Esophagus muscularis mucosa (tissue), 4 donors: ENCODE measurements around the gene C14orf180. TPM values are rescaled to one million over a fixed set of nuclear protein-coding genes. Genes with fewer than 3 reads are reported as not detected.

Source experiments
- DNase-seq: peaks from one replicate; pipeline ENCODE4 v3.0.0-alpha.2; 2017; ENCODE audit errors: extremely low spot score
- H3K27ac ChIP-seq, 4 donors: fragments of 200-600 bp; sonication (generic); replicated peaks in 1 of 4; 1 replicate in 3 of 4; 2 replicates in 1 of 4; pipeline ENCODE4 v1.5.1; 2016 to 2019; ENCODE audit warnings: mild to moderate bottlenecking in 1 of 4
- H3K27me3 ChIP-seq, 4 donors: fragments of 200-600 bp; sonication (generic); one replicate each; pipeline versions ENCODE4 v1.5.1 to v1.6.0; 2016 to 2019
- H3K36me3 ChIP-seq, 4 donors: fragments of 200-600 bp; sonication (generic); one replicate each; pipeline ENCODE4 v1.5.1; 2016 to 2019
- H3K4me1 ChIP-seq, 4 donors: fragments of 200-600 bp; sonication (generic); one replicate each; pipeline ENCODE4 v1.5.1; 2016 to 2019
- H3K4me3 ChIP-seq, 4 donors: fragments of 200-600 bp; sonication (generic); 1 replicate in 2 of 4; 2 replicates in 2 of 4; pipeline ENCODE4 v1.5.1; 2016 to 2019; ENCODE audit warnings: mild to moderate bottlenecking in 4 of 4, moderate library complexity in 1 of 4
- H3K9me3 ChIP-seq, 4 donors: fragments of 200-600 bp; sonication (generic); 1 replicate in 3 of 4; 2 replicates in 1 of 4; pipeline ENCODE4 v1.5.1; 2016 to 2019
- EP300 ChIP-seq: sonication (generic); formaldehyde crosslinking; IDR thresholded peaks from one replicate; pipeline ENCODE4 v1.6.1; 2017; ENCODE audit warnings: antibody characterized with exemption
- POLR2A ChIP-seq: fragments of 450-650 bp; IDR thresholded peaks from one replicate; pipeline ENCODE4 v1.6.1; 2017; ENCODE audit warnings: antibody characterized with exemption, moderate library complexity, mild to moderate bottlenecking, low read depth
- POLR2AphosphoS5 ChIP-seq, 2 donors: sonication (generic); formaldehyde crosslinking; IDR thresholded peaks; one replicate each; pipeline ENCODE4 v1.6.1; 2017; ENCODE audit warnings: antibody characterized with exemption in 2 of 2
- WGBS: methylation state at CpG from one replicate; pipeline ENCODE4 v1.1.5; 2018; 5-methylcytosine and 5-hydroxymethylcytosine counted together
- intact Hi-C: fragments of 100-400 bp; cut with DNase I; formaldehyde crosslinking; loops from one replicate; pipeline ENCODE4 v1.15.1; 2023
- total RNA-seq, 4 donors: library from RNA; depleted of rRNA; stranded (reverse); fragments of >200 nt; gene quantifications; one replicate each; pipeline versions ENCODE4 v1.1.0 to v1.2.1, GENCODE V29; 2016
- TF ChIP-seq, protein P1 (sequence below), 3 experiments: fragments of 200-600 bp in 2 of 3; fragments of 450-650 bp in 1 of 3; sonication (generic) in 2 of 3; IDR thresholded peaks; one replicate each; pipeline ENCODE4 v1.5.1; 2017 to 2019; ENCODE audit warnings: antibody characterized with exemption in 3 of 3, mild to moderate bottlenecking in 2 of 3, moderate library complexity in 1 of 3

Gene C14orf180
- total RNA-seq, 4 donors from 2014 or later, result 0.42 TPM; not detected in 3

DNA sequence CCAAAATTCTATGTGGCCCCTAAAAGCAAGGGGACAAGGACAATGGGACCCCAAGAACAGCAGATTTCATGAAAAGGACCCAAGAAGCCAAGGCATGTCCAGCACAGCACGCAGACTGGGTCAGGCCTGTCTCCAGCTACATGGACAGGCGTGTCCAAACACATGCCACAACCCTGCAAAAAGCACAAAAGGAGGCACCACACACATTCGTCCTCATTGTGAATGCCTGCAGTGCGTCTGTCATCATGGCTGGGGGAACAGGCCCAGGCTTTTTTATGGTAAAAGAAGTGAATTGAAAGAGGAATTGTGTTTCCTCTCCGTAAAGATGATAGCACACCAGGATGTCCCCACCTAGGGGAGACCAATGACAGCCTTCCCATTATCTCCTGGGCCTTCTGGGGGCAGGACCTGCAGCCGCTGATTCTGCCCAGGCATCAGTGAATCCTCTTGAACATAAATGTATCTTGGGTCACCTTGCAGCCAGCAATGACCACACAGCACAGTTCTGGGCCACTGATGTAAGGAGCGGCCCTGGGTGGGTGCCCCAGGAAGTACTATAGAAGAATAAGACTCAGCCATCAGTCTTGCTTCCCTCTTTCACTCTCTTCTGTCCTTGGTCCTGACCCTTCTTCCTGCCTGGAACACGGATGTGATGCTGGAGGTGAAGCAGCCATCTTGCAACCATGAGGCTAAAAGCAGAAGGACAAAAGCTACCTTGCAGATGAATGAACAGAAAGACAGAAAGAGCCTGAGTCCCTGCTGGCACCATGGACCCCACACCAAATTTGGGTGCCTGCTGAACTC, 29.8 kb upstream of the C14orf180 start:
- no peak for DNase-seq
- Histone ChIP-seq H3K4me1 (peaks cover 0 to 8% (median 6%) of the 10 kb centered on the region in 4 donors), H3K4me3 (no peak overlapping the region), H3K9me3 (no peaks in the 10 kb centered on the region), H3K27ac (no peak overlapping the region), H3K27me3 (peaks cover 0 to 93% (median 3%) of the 10 kb centered on the region in 4 donors), H3K36me3 (no peaks in the 10 kb centered on the region)
- 85% methylated on average over 7 of the region's 8 CpGs for WGBS
- intact Hi-C loops, result no loop called here
- TF ChIP-seq POLR2AphosphoS5 (IDR thresholded peaks at IDR 0.05), result no peak

DNA sequence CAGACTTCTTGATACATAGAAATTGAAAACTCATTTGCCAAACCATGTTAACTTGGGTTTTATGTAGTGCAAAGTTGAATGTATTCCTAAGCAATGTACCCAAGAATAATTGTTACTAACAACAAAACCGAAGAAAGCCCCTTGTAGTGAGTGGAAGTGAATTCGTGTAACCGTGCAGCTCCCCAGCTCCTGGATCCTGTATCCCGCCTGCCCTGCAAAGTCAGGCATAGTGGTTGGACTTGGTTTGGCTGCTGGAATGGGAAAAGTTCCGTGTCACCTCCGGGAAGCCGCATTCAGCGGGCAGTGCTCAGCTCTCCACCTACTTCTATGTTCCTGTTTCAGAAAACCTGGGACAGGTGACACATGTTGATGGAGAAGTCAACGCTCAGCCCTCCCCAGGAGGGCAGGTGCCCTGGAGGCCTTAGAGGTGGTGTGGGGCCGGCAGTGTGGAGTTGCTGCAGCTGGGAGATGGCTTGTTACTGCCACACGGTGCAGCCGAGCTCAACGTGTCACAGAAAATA, 29.2 kb upstream of the C14orf180 start:
- Histone ChIP-seq H3K4me3 (no peak overlapping the region), H3K36me3 (no peaks in the 10 kb centered on the region), H3K9me3 (no peaks in the 10 kb centered on the region), H3K27ac (no peak overlapping the region), H3K4me1 (peaks cover 0 to 8% (median 6%) of the 10 kb centered on the region in 4 donors), H3K27me3 (peaks cover 0 to 91% (median 3%) of the 10 kb centered on the region in 4 donors)
- no peak for DNase-seq
- WGBS, result 86% methylated on average over 13 of the region's 13 CpGs
- intact Hi-C loops, result no loop called here
- TF ChIP-seq, protein P1, sequence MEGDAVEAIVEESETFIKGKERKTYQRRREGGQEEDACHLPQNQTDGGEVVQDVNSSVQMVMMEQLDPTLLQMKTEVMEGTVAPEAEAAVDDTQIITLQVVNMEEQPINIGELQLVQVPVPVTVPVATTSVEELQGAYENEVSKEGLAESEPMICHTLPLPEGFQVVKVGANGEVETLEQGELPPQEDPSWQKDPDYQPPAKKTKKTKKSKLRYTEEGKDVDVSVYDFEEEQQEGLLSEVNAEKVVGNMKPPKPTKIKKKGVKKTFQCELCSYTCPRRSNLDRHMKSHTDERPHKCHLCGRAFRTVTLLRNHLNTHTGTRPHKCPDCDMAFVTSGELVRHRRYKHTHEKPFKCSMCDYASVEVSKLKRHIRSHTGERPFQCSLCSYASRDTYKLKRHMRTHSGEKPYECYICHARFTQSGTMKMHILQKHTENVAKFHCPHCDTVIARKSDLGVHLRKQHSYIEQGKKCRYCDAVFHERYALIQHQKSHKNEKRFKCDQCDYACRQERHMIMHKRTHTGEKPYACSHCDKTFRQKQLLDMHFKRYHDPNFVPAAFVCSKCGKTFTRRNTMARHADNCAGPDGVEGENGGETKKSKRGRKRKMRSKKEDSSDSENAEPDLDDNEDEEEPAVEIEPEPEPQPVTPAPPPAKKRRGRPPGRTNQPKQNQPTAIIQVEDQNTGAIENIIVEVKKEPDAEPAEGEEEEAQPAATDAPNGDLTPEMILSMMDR (IDR thresholded peaks at IDR 0.05), result no peak
- no peak for TF ChIP-seq POLR2AphosphoS5 (IDR thresholded peaks at IDR 0.05)
- no peak for TF ChIP-seq POLR2A
- TF ChIP-seq EP300, result no peak

DNA sequence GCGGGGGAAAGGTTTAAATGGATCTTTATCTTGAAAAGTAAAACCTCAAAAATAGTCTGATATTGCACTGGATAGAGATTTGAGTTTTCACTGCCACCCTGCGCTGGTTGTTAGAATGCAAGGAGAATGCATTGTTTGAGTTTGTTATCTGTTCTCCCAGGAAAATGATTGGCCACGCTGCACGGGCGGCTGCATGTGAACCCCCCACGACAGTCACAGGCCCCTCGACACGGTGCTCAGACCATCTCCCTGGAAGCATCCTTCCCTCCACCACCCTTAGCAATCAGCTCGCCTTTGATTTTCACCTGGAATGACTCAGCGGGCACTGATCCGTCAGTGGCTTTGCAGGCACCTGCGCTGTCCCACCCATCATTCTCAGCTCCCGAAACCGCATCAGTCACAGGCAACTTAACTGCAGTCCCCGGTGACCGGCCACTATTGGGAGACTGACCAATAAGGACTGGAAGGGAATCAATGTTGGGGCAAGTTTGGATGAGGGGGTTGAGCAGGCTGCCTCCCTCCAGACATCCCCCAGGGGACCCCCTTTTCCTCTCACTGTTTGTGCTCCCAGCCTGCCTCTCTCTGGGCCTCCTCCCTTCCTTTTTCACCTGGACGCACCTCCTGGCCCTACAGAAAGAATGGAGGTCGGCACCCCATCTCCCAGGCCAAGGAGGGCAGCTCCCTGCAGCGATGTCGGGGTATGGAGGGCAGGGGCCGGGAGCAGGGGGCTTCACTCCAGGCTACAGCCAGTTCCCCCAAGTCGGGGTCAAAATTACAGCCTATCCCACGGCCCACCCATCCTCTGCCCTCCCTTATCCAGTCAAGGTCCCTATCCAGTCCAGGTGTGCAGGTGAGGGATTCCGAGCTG, 28.5 kb upstream of the C14orf180 start:
- no peak for DNase-seq
- Histone ChIP-seq H3K36me3 (no peaks in the 10 kb centered on the region), H3K27ac (no peak overlapping the region), H3K4me1 (peaks cover 0 to 3% (median 2%) of the 10 kb centered on the region in 4 donors), H3K27me3 (peaks cover 0 to 91% (median 3%) of the 10 kb centered on the region in 4 donors), H3K4me3 (no peak overlapping the region), H3K9me3 (no peaks in the 10 kb centered on the region)
- WGBS, result 84% methylated on average over 23 of the region's 24 CpGs
- TF ChIP-seq EP300 (no peak), POLR2AphosphoS5 (IDR thresholded peaks at IDR 0.05) (no peak), POLR2A (no peak)
- TF ChIP-seq, protein P1 (IDR thresholded peaks at IDR 0.05), result no peak
- intact Hi-C loops, result no loop called here

DNA sequence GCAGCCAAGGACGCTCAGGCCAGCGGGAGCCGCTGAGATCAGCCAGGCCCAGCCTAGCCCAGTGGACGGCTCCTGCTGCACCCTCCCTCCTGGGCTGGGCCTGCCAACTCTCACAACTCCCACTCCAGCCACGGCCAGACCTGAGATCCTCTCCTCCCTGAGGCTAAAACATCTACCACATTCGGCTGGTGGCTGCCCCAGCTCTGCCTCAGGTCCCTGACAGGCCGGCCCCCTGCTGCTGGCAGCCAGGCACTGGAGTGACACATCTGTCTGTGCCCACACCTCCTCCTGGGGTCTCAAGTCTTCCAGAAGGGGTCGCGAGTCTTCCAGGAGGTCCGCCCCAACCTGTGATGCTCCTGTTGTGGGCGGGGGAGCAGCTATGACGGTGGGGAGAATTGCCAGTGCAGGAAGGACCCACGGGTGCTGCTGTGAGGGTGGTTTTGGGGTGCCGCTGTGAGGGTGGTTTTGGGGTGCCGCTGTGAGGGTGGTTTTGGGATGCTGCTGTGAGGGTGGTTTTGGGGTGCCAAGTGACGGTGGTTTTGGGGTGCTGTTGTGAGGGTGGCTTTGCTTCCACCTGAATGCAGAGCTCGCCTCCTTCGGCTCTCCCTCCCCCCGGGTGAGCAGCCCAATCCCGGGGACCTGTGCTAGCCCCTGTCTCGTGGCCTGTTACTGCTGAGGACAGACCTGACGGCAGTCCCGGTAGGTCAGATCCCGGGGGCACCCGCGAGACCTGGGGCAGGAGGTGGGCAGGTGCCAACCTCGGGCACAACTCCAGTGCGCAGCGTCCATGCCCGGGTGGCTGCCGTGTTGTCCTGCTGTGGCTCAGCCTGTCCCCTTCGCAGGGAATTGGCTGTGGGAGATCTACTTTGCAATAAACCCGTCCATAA, 27.5 kb upstream of the C14orf180 start:
- H3K4me3 ChIP-seq, result no peak overlapping the region
- TF ChIP-seq EP300, result no peak
- no peak for TF ChIP-seq POLR2A
- TF ChIP-seq, protein P1 (IDR thresholded peaks at IDR 0.05), result no peak
- TF ChIP-seq POLR2AphosphoS5 (IDR thresholded peaks at IDR 0.05), result no peak
- H3K27me3 ChIP-seq, result peaks cover 0 to 91% (median 3%) of the 10 kb centered on the region in 4 donors
- H3K27ac ChIP-seq, result no peak overlapping the region
- no peak for DNase-seq
- no peaks in the 10 kb centered on the region for H3K9me3 ChIP-seq
- 62% methylated on average over 13 of the region's 33 CpGs for WGBS
- intact Hi-C loops, result no loop called here
- H3K4me1 ChIP-seq, result no peaks in the 10 kb centered on the region
- H3K36me3 ChIP-seq, result no peaks in the 10 kb centered on the region
